CD14-positive monocyte (primary cell): ENCODE results near the gene C9orf153. TPM values are rescaled to one million over a fixed set of nuclear protein-coding genes. Genes with fewer than 3 reads are reported as not detected.

ENCODE experiments used
- DNase-seq, 3 donors: peaks; one replicate each; pipeline ENCODE4 v3.0.0-alpha.2; 2011 to 2022
- H2AFZ ChIP-seq: 2 replicates; pipeline ENCODE4 v1.6.0; 2012; ENCODE audit warnings: mild to moderate bottlenecking, low read depth, low read length, inconsistent platforms; ENCODE audit not compliant: insufficient read depth, poor library complexity, severe bottlenecking
- H3K27ac ChIP-seq, 2 donors: 1 replicate in 1 of 2; 2 replicates in 1 of 2; pipeline ENCODE4 v1.5.1; 2012 to 2013; ENCODE audit warnings: low read length in 2 of 2, control low read depth in 1 of 2, inconsistent platforms in 1 of 2, low read depth in 1 of 2, mild to moderate bottlenecking in 1 of 2
- H3K27me3 ChIP-seq, 2 donors: one replicate each; pipeline versions ENCODE4 v1.6.0 to v1.6.1; 2011 to 2013; ENCODE audit warnings: low read length in 2 of 2; ENCODE audit not compliant: control insufficient read depth in 2 of 2, insufficient read depth in 2 of 2
- H3K36me3 ChIP-seq, 2 donors: replicated peaks in 1 of 2; 1 replicate in 1 of 2; 2 replicates in 1 of 2; pipeline versions ENCODE4 v1.5.1 to v1.6.1; 2012 to 2013; ENCODE audit warnings: low read length in 2 of 2, control low read depth in 1 of 2, inconsistent platforms in 1 of 2, mild to moderate bottlenecking in 1 of 2; ENCODE audit not compliant: insufficient read depth in 2 of 2, control insufficient read depth in 1 of 2
- H3K4me1 ChIP-seq, 2 donors: 1 replicate in 1 of 2; 2 replicates in 1 of 2; pipeline versions ENCODE4 v1.5.1 to v1.6.1; 2012 to 2013; ENCODE audit warnings: low read length in 2 of 2, control low read depth in 1 of 2, inconsistent platforms in 1 of 2, mild to moderate bottlenecking in 1 of 2, moderate library complexity in 1 of 2; ENCODE audit not compliant: insufficient read depth in 2 of 2, control insufficient read depth in 1 of 2
- H3K4me2 ChIP-seq: replicated peaks from 2 replicates; pipeline ENCODE3; 2012; ENCODE audit warnings: low read length, moderate library complexity, mild to moderate bottlenecking; ENCODE audit not compliant: poor library complexity, severe bottlenecking; ENCODE audit errors: extremely low read depth
- H3K4me3 ChIP-seq, 3 experiments: fragments of 200-600 bp in 1 of 3; sonication (generic) in 1 of 3; replicated peaks in 1 of 3; 1 replicate in 2 of 3; 2 replicates in 1 of 3; pipeline ENCODE4 v1.5.1; 2011 to 2013; ENCODE audit warnings: low read length in 3 of 3, mild to moderate bottlenecking in 3 of 3, control low read depth in 2 of 3, low read depth in 2 of 3, inconsistent platforms in 1 of 3, moderate library complexity in 1 of 3
- H3K79me2 ChIP-seq: 2 replicates; pipeline ENCODE4 v1.6.0; 2012; ENCODE audit warnings: mild to moderate bottlenecking, control low read depth, inconsistent platforms, low read length, moderate library complexity; ENCODE audit not compliant: insufficient read depth
- H3K9ac ChIP-seq: 2 replicates; pipeline ENCODE4 v1.6.0; 2017; ENCODE audit warnings: low read length, mild to moderate bottlenecking; ENCODE audit not compliant: insufficient read depth, poor library complexity, severe bottlenecking
- H3K9me3 ChIP-seq, 2 donors: replicated peaks in 1 of 2; 1 replicate in 1 of 2; 2 replicates in 1 of 2; pipeline versions ENCODE4 v1.5.1 to v1.6.1; 2012 to 2013; ENCODE audit warnings: low read length in 2 of 2, control low read depth in 1 of 2; ENCODE audit not compliant: control insufficient read depth in 1 of 2, insufficient read depth in 1 of 2
- H4K20me1 ChIP-seq: 2 replicates; pipeline ENCODE4 v1.6.0; 2012; ENCODE audit warnings: mild to moderate bottlenecking, low read length, control low read depth, moderate library complexity; ENCODE audit not compliant: insufficient read depth
- H3K27ac Mint-ChIP-seq, 7 donors: one replicate each; pipeline ENCODE4 v1.8.0; 2020; ENCODE audit warnings: mild to moderate bottlenecking in 7 of 7, mixed read lengths in 7 of 7, moderate library complexity in 6 of 7, inconsistent platforms in 2 of 7
- H3K27me3 Mint-ChIP-seq, 3 donors: one replicate each; pipeline ENCODE4 v1.8.0; 2021 to 2022; ENCODE audit warnings: low read depth in 3 of 3, mild to moderate bottlenecking in 3 of 3, mixed read lengths in 3 of 3, moderate library complexity in 3 of 3, inconsistent platforms in 1 of 3
- H3K36me3 Mint-ChIP-seq, 2 donors: one replicate each; pipeline ENCODE4 v1.8.0; 2020; ENCODE audit warnings: mixed read lengths in 2 of 2, inconsistent platforms in 1 of 2, mild to moderate bottlenecking in 1 of 2
- H3K4me1 Mint-ChIP-seq: one replicate; pipeline ENCODE4 v1.8.0; 2020; ENCODE audit warnings: mild to moderate bottlenecking, mixed read lengths
- H3K4me3 Mint-ChIP-seq, 2 donors: one replicate each; pipeline ENCODE4 v1.8.0; 2020; ENCODE audit warnings: mild to moderate bottlenecking in 2 of 2, mixed read lengths in 2 of 2, moderate library complexity in 1 of 2
- H3K9me3 Mint-ChIP-seq, 7 donors: one replicate each; pipeline ENCODE4 v1.8.0; 2020 to 2022; ENCODE audit warnings: mixed read lengths in 7 of 7, mild to moderate bottlenecking in 6 of 7, moderate library complexity in 6 of 7, inconsistent platforms in 2 of 7
- CTCF ChIP-seq: fragments of 200-600 bp; IDR thresholded peaks from one replicate; pipeline ENCODE4 v1.8.0; 2022; ENCODE audit warnings: antibody characterized with exemption, mild to moderate bottlenecking
- WGBS: methylation state at CpG from one replicate; pipeline ENCODE4 v1.1.5; 2013; ENCODE audit warnings: missing lambda C conversion rate; ENCODE audit not compliant: insufficient coverage; 5-methylcytosine and 5-hydroxymethylcytosine counted together
- intact Hi-C, 2 donors: fragments of 100-400 bp; cut with micrococcal nuclease; formaldehyde crosslinking; loops; one replicate each; pipeline versions ENCODE4 v1.15.0 to v1.15.1; 2023
- polyA plus RNA-seq, 3 donors: library from polyadenylated mRNA; depleted of rRNA in 1 of 3; unstranded in 2 of 3; stranded (reverse) in 1 of 3; fragments of 300-500 nt in 2 of 3; fragments of >200 nt in 1 of 3; fragmentation: Illumina TruSeq in 2 of 3; gene quantifications; 1 replicate in 2 of 3; 2 replicates in 1 of 3; pipeline ENCODE4 v1.2.3, GENCODE V29; 2012 to 2021

The C9orf153 gene
- polyA plus RNA-seq, 3 donors: not detected

GRCh38 chr9:86272221-86272620, 12.8 kb upstream of the C9orf153 start:
- H3K9ac ChIP-seq: no peak overlapping the region
- no peak overlapping the region for H3K4me3 ChIP-seq
- Mint-ChIP-seq H3K36me3 (peaks cover 30 to 37% of the 10 kb centered on the region in 2 donors), H3K4me1 (peaks cover 3% of the 10 kb centered on the region), H3K4me3 (no peak overlapping the region), H3K27ac (no peak overlapping the region), H3K9me3 (peaks cover 0 to 3% (median 0%) of the 10 kb centered on the region in 7 donors), H3K27me3 (no peaks in the 10 kb centered on the region)
- no peak overlapping the region for H2AFZ ChIP-seq
- 94% methylated on average over 3 of the region's 4 CpGs for WGBS
- H4K20me1 ChIP-seq: peaks cover 25% of the 10 kb centered on the region
- H3K4me1 ChIP-seq: no peaks in the 10 kb centered on the region
- DNase-seq: no peak
- H3K9me3 ChIP-seq: no peaks in the 10 kb centered on the region
- H3K27me3 ChIP-seq: no peaks in the 10 kb centered on the region
- H3K4me2 ChIP-seq: no peak overlapping the region
- TF ChIP-seq CTCF: no peak
- H3K79me2 ChIP-seq: peaks cover 11% of the 10 kb centered on the region
- peaks cover 22 to 29% of the 10 kb centered on the region in 2 donors for H3K36me3 ChIP-seq
- intact Hi-C loops: no loop called here
- no peak overlapping the region for H3K27ac ChIP-seq

- no peaks in the 10 kb centered on the region for H3K4me1 Mint-ChIP-seq
- intact Hi-C loops: no loop called here
- no peak overlapping the region for H3K4me3 Mint-ChIP-seq
- Histone ChIP-seq H3K36me3 (peaks cover 4 to 34% of the 10 kb centered on the region in 2 donors), H3K4me3 (no peak overlapping the region), H3K27me3 (no peaks in the 10 kb centered on the region), H3K4me2 (no peak overlapping the region), H3K9ac (no peak overlapping the region), H4K20me1 (no peaks in the 10 kb centered on the region), H3K79me2 (no peaks in the 10 kb centered on the region), H3K4me1 (no peaks in the 10 kb centered on the region), H2AFZ (no peak overlapping the region), H3K9me3 (no peaks in the 10 kb centered on the region), H3K27ac (no peak overlapping the region)
- no peaks in the 10 kb centered on the region for H3K27me3 Mint-ChIP-seq
- no peaks in the 10 kb centered on the region for H3K9me3 Mint-ChIP-seq
- TF ChIP-seq CTCF: no peak
- H3K27ac Mint-ChIP-seq: peak overlapping the region in 1 of 7 donors; percentile 56
- DNase-seq: no peak
- peaks cover 35 to 48% of the 10 kb centered on the region in 2 donors for H3K36me3 Mint-ChIP-seq
- 97% methylated on average over 5 of the region's 6 CpGs for WGBS
Observed at GRCh38 chr9:86263876-86264275, 4.4 kb upstream of the C9orf153 start.
